GM18861 (cell line): Measurements from ENCODE around the gene NDUFB1.

Source experiments
- ATAC-seq: cut with Tn5 transposase; IDR thresholded peaks from one replicate; pipeline ENCODE4 v1.9.1; 2021; ENCODE audit not compliant: unreplicated experiment

The NDUFB1 gene

DNA sequence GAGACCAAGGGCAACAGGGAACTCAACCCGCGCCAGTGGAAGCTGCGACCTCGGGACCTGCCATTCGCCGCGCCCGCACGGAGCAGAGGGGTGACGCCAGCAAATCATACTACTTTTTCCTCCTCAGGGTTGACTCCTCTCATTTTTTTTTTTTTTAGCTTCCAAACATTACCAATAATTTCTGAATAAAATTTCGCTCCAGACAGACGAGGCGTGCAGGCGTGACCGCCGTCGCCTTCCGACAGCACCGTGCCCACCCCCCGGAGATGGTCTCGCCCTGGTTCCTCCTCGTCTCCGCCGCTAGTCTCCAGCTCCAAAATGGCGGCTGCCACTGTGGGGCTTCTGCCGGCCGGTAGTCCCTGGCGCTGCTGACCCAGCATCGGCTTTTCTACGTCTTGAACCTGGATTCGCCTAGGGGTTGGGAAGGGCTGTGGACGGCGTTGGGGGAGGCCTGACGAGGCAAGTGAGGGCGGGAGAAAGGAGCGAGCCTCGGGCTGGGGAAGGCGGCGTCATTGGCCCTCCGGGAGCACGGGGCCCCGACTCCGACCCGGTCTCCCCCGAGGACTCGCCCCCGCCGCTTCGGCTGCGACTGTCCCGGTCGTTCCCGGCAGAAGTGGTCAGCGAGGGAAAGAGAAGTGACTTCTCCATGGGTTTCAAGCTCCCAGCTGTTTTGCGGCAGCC lies at the start of gene NDUFB1, which contains the start of gene CPSF2:
Gene NDUFB1 (minus strand): TSS at position 37 of the 681 bp plus-strand sequence. CDS start 4,069 bp downstream, outside the sequence.
Gene CPSF2 (plus strand): TSS at position 300 of the 681 bp plus-strand sequence. CDS start 9,016 bp downstream, outside the sequence.
- peak; percentile 70 for ATAC-seq

GRCh38 chr14:92164958-92165357 lies 43.5 kb upstream of the NDUFB1 start:
- no peak for ATAC-seq

DNA sequence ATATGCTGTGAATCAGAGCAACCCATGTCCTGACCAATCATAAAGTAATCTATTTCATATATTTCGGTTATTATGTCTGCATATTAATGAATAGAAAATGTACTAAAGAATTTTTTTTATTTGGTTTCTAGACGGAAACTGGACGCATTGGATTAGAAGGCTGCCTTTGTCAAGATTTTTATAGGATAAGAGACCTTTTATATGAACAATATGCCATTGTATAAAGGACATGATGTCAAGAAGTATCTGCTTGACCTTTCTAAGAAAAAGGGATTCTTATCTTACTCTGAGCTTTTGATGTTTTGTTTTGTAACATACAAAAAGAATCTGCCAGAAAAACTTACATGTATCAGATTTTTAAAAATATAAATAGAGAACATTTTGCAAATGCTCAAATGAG lies 40.0 kb upstream of the NDUFB1 start:
- no peak for ATAC-seq

DNA sequence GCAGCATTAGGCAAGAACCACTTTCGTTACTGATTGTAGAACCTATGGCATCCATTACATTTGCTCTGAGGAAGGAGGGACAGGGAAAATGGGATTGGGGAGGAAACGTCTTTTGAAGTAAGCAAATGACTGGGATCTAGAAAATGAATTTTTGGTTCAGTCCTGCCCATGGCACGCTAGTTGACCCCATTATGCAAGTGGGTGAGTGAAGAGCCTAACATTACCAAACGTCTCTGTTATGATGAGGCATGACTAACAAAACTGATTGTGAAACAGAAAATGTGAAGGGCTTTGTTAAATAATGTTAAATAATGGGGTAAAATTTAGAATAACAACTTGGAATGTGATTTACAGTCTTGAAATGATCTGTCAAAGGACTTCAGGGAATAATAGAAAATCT lies 39.1 kb upstream of the NDUFB1 start:
- no peak for ATAC-seq

- no peak for ATAC-seq
Measured at GRCh38 chr14:92154283-92154942, 32.9 kb upstream of the NDUFB1 start.

- no peak for ATAC-seq
Measured at GRCh38 chr14:92153581-92153980, 32.1 kb upstream of the NDUFB1 start.

DNA sequence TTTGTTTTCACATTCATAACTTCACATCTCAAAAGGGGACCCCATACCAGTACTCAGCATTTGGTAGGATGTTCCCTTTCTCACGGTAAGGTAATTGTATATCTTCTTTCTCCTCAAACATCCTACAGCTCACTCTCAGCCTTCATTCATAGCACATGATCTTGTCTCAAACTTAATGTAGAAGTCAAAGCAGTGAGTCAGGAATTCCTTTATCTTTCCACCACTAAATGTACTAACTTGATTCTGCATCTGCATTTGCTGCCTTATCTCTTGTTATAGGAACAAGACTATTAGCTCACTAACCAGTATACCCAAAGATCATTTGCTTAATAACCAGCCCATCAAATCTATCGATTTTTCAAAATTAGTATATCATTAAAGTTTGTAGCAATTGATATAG lies 23.2 kb upstream of the NDUFB1 start:
- ATAC-seq = no peak

- ATAC-seq = no peak
Measured at GRCh38 chr14:92143962-92144361, 22.5 kb upstream of the NDUFB1 start.

- no peak for ATAC-seq
Measured at GRCh38 chr14:92143309-92143708, 21.8 kb upstream of the NDUFB1 start.

DNA sequence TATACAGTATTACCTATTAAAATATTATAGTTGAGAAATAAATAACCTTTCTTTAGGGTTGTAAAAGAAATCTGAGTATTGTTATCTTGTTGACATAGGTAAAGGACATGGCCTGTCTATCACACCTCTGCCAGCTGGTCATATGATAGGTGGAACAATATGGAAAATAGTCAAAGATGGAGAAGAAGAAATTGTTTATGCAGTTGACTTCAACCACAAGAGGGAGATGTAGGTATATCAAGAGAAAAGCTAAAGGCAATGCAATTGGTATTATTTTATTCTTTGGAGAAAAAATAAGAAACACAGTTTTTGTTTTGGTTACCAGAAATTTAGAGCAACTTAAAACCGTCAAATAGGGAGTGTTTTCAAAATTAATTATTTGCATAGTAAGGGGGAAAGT lies 13.8 kb upstream of the NDUFB1 start:
- no peak for ATAC-seq

GRCh38 chr14:92134456-92134855 lies 12.9 kb upstream of the NDUFB1 start:
- ATAC-seq = no peak

- ATAC-seq = no peak
Measured at GRCh38 chr14:92122761-92123160, 1.3 kb upstream of the NDUFB1 start.

- no peak for ATAC-seq
Measured at GRCh38 chr14:92122351-92122677, 808 bp upstream of the NDUFB1 start.

- ATAC-seq = no peak
Measured at GRCh38 chr14:92121207-92121669, 268 bp downstream of the NDUFB1 start.

GRCh38 chr14:92109490-92109889 lies 12.0 kb downstream of the NDUFB1 start:
- no peak for ATAC-seq

DNA sequence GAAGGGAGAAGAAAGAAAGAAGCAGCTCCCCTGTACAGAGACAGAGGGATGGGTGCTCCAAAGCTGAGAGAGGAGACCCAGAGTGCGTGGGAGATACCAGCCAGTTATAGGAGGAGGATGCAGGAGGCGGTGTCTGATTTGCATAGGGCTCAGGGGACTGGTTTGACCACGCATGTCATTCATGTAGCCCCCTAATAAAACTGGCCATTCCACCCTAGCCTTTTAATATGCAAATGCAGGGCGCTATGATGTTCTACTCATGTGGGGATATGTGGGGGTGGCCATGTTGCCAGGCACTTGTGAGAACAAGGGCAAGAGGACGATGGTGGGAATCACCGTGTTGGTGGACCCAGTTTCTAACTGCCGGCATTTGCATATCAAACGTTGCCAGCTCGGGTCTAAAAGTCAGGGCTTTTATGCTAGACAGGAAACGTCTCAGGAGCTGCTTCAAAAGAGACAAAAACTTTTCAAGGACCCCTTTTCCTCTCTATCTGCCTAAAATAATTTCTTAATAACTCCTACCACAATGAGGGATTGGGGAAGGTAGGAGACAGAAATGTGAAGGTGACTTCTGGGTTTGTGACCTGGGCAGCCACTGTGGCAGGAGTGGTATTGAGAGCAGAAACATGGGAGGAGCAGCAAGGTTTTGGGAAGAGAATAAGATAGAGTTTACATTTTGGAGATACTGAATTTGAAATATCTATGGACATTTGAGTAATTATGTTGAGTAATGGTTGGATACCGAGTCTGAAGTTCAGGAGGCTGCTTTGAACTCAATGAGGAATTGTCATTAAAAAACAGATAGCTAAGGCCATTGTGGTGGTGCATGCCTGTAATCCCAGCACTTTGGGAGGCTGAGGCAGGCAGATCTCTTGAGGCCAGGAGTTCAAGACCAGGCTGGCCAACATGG lies 12.9 kb downstream of the NDUFB1 start:
- no peak for ATAC-seq

DNA sequence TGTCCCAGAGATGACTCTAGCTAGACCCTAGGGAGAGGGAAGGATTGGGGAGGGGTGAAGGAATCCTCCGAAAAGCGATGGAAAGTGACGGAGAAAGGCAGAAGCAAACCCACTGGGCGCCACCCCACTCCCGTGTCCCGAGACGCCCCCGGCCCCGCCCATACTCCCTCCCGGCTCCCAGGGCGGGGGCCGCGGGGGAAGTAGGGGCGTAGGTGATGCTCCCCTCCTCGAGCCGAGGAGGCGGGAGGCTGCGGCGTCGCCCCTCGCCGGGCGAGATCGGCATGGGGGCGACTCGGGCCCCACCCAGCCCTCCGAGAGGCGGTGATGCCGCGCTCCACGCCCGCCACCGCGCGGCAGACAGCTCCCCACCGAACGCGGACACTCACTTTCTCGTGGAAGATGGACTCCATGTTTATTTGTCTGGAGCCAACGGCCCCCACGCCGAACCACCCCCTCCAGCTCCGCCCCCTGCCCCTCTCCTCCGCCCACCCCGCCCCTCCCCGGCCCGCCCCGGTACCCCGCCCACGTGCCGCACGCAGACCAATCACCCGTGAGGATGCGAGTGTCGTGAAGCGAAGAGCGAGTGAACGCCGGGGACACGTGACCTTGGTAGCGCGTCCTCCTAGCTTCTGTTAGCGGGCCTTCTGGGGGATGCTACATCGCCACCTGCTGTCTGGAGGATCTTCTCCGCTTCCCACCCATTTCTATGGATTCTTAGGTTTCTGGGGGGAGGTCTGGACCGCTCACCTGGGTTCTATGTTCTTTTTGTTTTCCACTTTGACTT lies 15.2 kb downstream of the NDUFB1 start, which contains the start of gene ATXN3:
Gene ATXN3 (minus strand): TSS at position 440 of the 784 bp plus-strand sequence. CDS start 30 bp downstream, at position 410.
- ATAC-seq = peak; percentile 70

DNA sequence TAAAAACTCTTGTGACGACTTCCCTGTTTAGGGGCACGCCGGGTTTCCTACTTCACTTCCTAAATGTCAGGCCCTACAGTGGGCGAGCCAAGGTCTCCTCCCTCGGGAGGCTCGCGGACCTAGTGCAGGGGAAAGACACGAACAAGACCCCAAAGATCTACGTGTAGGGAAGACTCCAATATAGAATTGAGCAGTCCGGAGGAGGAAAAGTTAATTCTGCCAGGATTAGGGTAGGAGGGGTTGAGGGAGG lies 15.7 kb downstream of the NDUFB1 start:
- peak; percentile 2 for ATAC-seq

- no peak for ATAC-seq
Measured at GRCh38 chr14:92105073-92105892, 16.2 kb downstream of the NDUFB1 start.

DNA sequence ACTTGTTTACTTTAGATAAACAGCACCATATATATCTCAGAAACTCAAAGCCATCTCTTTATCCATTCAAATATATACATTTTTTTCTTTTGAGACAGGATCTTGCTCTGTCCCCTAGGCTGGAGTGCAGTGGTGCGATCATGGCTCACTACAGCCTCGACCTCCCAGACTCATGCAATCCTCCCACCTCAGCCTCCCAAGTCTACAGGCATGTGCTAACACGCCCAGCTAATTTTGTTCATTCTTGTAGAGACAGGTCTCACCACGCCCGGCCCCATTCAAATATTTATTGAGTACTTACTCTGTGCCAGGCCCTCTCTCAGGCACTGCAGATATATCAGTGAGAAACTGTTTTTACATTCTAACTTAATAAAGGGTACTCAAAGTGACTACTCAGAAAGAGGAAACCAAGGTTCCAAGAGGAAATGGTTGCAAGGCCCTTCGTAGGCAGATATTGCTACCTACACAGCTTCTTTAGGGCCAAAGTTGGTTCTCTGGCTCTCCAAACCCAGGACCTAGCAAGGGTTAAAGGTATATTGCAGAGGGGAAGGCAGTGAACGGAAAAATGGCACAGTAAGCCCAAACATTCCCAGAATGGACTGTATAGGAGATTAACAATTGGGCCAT lies 18.0 kb downstream of the NDUFB1 start:
- no peak for ATAC-seq
